Activated T-helper 1 cell treated with Interleukin-2 at 50 U/mL for 16 hours (primary cell): ENCODE results near the gene LPP.

Experiments
- DNase-seq: peaks from one replicate; pipeline ENCODE4 v3.0.0-alpha.2; 2020; ENCODE audit warnings: low read depth

The LPP gene

GRCh38 chr3:188361888-188362287, 207.9 kb downstream of the LPP start:
- no peak for DNase-seq

- DNase-seq, result no peak
Observed at GRCh38 chr3:188362405-188362831, 208.5 kb downstream of the LPP start.

- DNase-seq, result no peak
Observed at GRCh38 chr3:188365184-188365583, 211.2 kb downstream of the LPP start.

GRCh38 chr3:188365988-188366698, 212.2 kb downstream of the LPP start:
- DNase-seq, result no peak

- no peak for DNase-seq
Observed at GRCh38 chr3:188367678-188368077, 213.7 kb downstream of the LPP start.

- DNase-seq, result no peak
Observed at GRCh38 chr3:188369526-188369925, 215.6 kb downstream of the LPP start.

GRCh38 chr3:188370081-188370830, 216.3 kb downstream of the LPP start:
- no peak for DNase-seq

- no peak for DNase-seq
Observed at GRCh38 chr3:188378786-188379185, 224.8 kb downstream of the LPP start.

GRCh38 chr3:188380252-188380651, 226.3 kb downstream of the LPP start:
- no peak for DNase-seq

GRCh38 chr3:188380722-188381121, 226.8 kb downstream of the LPP start:
- DNase-seq, result no peak

GRCh38 chr3:188383748-188384147, 229.8 kb downstream of the LPP start:
- no peak for DNase-seq

- no peak for DNase-seq
Observed at GRCh38 chr3:188385295-188385694, 231.3 kb downstream of the LPP start.

- DNase-seq, result no peak
Observed at GRCh38 chr3:188389711-188390342, 235.9 kb downstream of the LPP start.

- DNase-seq, result no peak
Observed at GRCh38 chr3:188390343-188390718, 236.4 kb downstream of the LPP start.

- no peak for DNase-seq
Observed at GRCh38 chr3:188390775-188391443, 237.0 kb downstream of the LPP start.

GRCh38 chr3:188391592-188391991, 237.6 kb downstream of the LPP start:
- DNase-seq, result no peak

GRCh38 chr3:188392076-188392475, 238.1 kb downstream of the LPP start:
- DNase-seq, result no peak

GRCh38 chr3:188394623-188395022, 240.7 kb downstream of the LPP start:
- no peak for DNase-seq

- no peak for DNase-seq
Observed at GRCh38 chr3:188396251-188396650, 242.3 kb downstream of the LPP start.

GRCh38 chr3:188396900-188397299, 242.9 kb downstream of the LPP start:
- DNase-seq, result no peak

- DNase-seq, result no peak
Observed at GRCh38 chr3:188397766-188398705, 244.1 kb downstream of the LPP start.
